ENCODE measurements around the gene DAAM2. TPM values are rescaled to one million over a fixed set of nuclear protein-coding genes. Genes with fewer than 3 reads are reported as not detected.

The DAAM2 gene
- total RNA-seq, 1 experiment from 2014 or later, result not detected

GRCh38 chr6:39850736-39851297 lies 58.6 kb downstream of the DAAM2 start:
- POLR2A ChIA-PET, result interaction anchor here (0.5 kb wide), 1 partner anchor 1613 kb away, joined by 3 read pairs; no protein-coding TSS in a partner anchor

GRCh38 chr6:39851331-39851730 lies 59.2 kb downstream of the DAAM2 start:
- H3K4me1 ChIP-seq, result peaks cover 10% of the 10 kb centered on the region; the same call in 1 of the 2 replicates
- H3K27ac Mint-ChIP-seq (ENCODE audit: unreplicated experiment), result no peak overlapping the region
- H3K9me3 Mint-ChIP-seq (ENCODE audit: unreplicated experiment), result no peaks in the 10 kb centered on the region
- POLR2A ChIA-PET, result no interaction called here
- H3K27me3 Mint-ChIP-seq (ENCODE audit: insufficient read depth, unreplicated experiment), result no peaks in the 10 kb centered on the region
- intact Hi-C loops (cut with micrococcal nuclease; ENCODE audit: unreplicated experiment), result no loop called here
- H3K4me1 Mint-ChIP-seq (ENCODE audit: low read depth, unreplicated experiment), result peaks cover 5% of the 10 kb centered on the region
- no peaks in the 10 kb centered on the region for H3K9me3 ChIP-seq
- no peaks in the 10 kb centered on the region for H3K36me3 Mint-ChIP-seq (ENCODE audit: insufficient read depth, unreplicated experiment)
- no peak overlapping the region for H3K4me3 Mint-ChIP-seq (ENCODE audit: unreplicated experiment)
- CTCF ChIA-PET, result no interaction called here
- no peaks in the 10 kb centered on the region for H3K36me3 ChIP-seq (ENCODE audit: control insufficient read depth, insufficient read depth, low read length)
- BruUV-seq (replicated peaks), result no TSS peak
- DNase-seq, result no peak
- H3K4me3 ChIP-seq (ENCODE audit: low read depth, low read length), result no peak overlapping the region
- no peaks in the 10 kb centered on the region for H3K27me3 ChIP-seq (replicated peaks; ENCODE audit: control insufficient read depth, insufficient read depth, low read length)
- no peak for TF ChIP-seq CTCF (IDR thresholded peaks at IDR 0.05; ENCODE audit: insufficient read depth in 1 of 2, low read depth in 1 of 2, low read length in 1 of 2, severe bottlenecking in 1 of 2, unreplicated experiment in 1 of 2)

More at GRCh38 chr6:39850736-39851297, 58.6 kb downstream of the DAAM2 start:
- DNase-seq, result no peak
- Mint-ChIP-seq H3K36me3 (ENCODE audit: insufficient read depth, unreplicated experiment) (no peaks in the 10 kb centered on the region), H3K27me3 (ENCODE audit: insufficient read depth, unreplicated experiment) (no peaks in the 10 kb centered on the region), H3K9me3 (ENCODE audit: unreplicated experiment) (no peaks in the 10 kb centered on the region), H3K4me1 (ENCODE audit: low read depth, unreplicated experiment) (peaks cover 5% of the 10 kb centered on the region), H3K4me3 (ENCODE audit: unreplicated experiment) (no peak overlapping the region), H3K27ac (ENCODE audit: unreplicated experiment) (no peak overlapping the region)
- intact Hi-C loops (cut with micrococcal nuclease; ENCODE audit: unreplicated experiment), result no loop called here
- H3K9me3 ChIP-seq, result no peaks in the 10 kb centered on the region
- peaks cover 10% of the 10 kb centered on the region; the same call in 1 of the 2 replicates for H3K4me1 ChIP-seq
- no TSS peak for BruUV-seq (replicated peaks)
- no peaks in the 10 kb centered on the region for H3K27me3 ChIP-seq (replicated peaks; ENCODE audit: control insufficient read depth, insufficient read depth, low read length)
- H3K36me3 ChIP-seq (ENCODE audit: control insufficient read depth, insufficient read depth, low read length), result no peaks in the 10 kb centered on the region
- TF ChIP-seq CTCF (IDR thresholded peaks at IDR 0.05; ENCODE audit: insufficient read depth in 1 of 2, low read depth in 1 of 2, low read length in 1 of 2, severe bottlenecking in 1 of 2, unreplicated experiment in 1 of 2), result no peak
- no peak overlapping the region for H3K4me3 ChIP-seq (ENCODE audit: low read depth, low read length)
- CTCF ChIA-PET, result no interaction called here

DNA sequence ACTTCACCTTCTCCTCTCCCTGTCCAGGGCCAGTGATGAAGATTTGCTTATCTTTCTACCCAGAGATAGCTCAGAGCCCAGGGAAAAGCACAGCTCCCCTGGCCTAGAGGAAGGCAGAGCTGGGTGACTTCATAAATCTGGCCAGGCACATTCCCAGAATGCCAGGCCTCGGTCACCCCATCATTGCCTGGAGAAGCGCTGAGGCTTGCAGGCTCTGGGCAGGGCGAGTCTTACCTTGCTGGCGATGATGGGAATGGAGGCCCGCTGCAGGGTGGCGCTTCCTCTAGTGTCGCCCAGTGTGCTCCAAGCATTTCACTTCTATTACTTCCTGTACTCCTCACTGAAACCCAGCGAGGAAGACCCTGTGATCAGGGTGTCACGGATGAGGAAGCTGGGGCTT lies 60.1 kb downstream of the DAAM2 start:
- intact Hi-C loops (cut with micrococcal nuclease; ENCODE audit: unreplicated experiment), result no loop called here
- no peaks in the 10 kb centered on the region for H3K27me3 Mint-ChIP-seq (ENCODE audit: insufficient read depth, unreplicated experiment)
- POLR2A ChIA-PET, result no interaction called here
- no peaks in the 10 kb centered on the region for H3K36me3 Mint-ChIP-seq (ENCODE audit: insufficient read depth, unreplicated experiment)
- no peak overlapping the region for H3K4me3 Mint-ChIP-seq (ENCODE audit: unreplicated experiment)
- H3K4me1 ChIP-seq, result peaks cover 10% of the 10 kb centered on the region; the same call in 1 of the 2 replicates
- no peak for DNase-seq
- H3K36me3 ChIP-seq (ENCODE audit: control insufficient read depth, insufficient read depth, low read length), result no peaks in the 10 kb centered on the region
- CTCF ChIA-PET, result interaction anchor here (0.8 kb wide), 1 partner anchor 12 kb away, joined by 3 read pairs; no protein-coding TSS in a partner anchor
- no peak overlapping the region for H3K27ac Mint-ChIP-seq (ENCODE audit: unreplicated experiment)
- no peaks in the 10 kb centered on the region for H3K9me3 Mint-ChIP-seq (ENCODE audit: unreplicated experiment)
- H3K4me3 ChIP-seq (ENCODE audit: low read depth, low read length), result no peak overlapping the region
- H3K27me3 ChIP-seq (replicated peaks; ENCODE audit: control insufficient read depth, insufficient read depth, low read length), result no peaks in the 10 kb centered on the region
- no peaks in the 10 kb centered on the region for H3K9me3 ChIP-seq
- no peak for TF ChIP-seq CTCF (IDR thresholded peaks at IDR 0.05; ENCODE audit: insufficient read depth in 1 of 2, low read depth in 1 of 2, low read length in 1 of 2, severe bottlenecking in 1 of 2, unreplicated experiment in 1 of 2)
- H3K4me1 Mint-ChIP-seq (ENCODE audit: low read depth, unreplicated experiment), result peaks cover 5% of the 10 kb centered on the region
- no TSS peak for BruUV-seq (replicated peaks)

Measured in Caco-2 (cell line).